Adrenal gland (tissue), 12 donors: ENCODE data around the gene HRH2. TPM values are rescaled to one million over a fixed set of nuclear protein-coding genes. Genes with fewer than 3 reads are reported as not detected.

Experiments used
- DNase-seq, 7 donors: peaks; one replicate each; pipeline ENCODE4 v3.0.0-alpha.2; 2019 to 2020
- H3K27ac ChIP-seq, 5 donors: fragments of 200-600 bp; sonication (generic) in 4 of 5; 1 replicate in 3 of 5; 2 replicates in 2 of 5; pipeline versions ENCODE4 v1.5.1 to v1.8.0; 2016 to 2020; ENCODE audit warnings: mild to moderate bottlenecking in 1 of 5
- H3K27me3 ChIP-seq: fragments of 200-600 bp; 2 replicates; pipeline ENCODE4 v1.8.0; 2021
- H3K36me3 ChIP-seq, 2 donors: fragments of 200-600 bp; replicated peaks in 1 of 2; 1 replicate in 1 of 2; 2 replicates in 1 of 2; pipeline versions ENCODE4 v1.5.1 to v1.8.0; 2018 to 2022
- H3K4me1 ChIP-seq, 2 donors: fragments of 200-600 bp; replicated peaks in 1 of 2; 1 replicate in 1 of 2; 2 replicates in 1 of 2; pipeline versions ENCODE4 v1.5.1 to v1.8.0; 2018 to 2021
- H3K4me3 ChIP-seq, 4 donors: fragments of 200-600 bp; sonication (generic) in 3 of 4; one replicate each; pipeline ENCODE4 v1.5.1; 2016 to 2018
- H3K9me3 ChIP-seq, 3 donors: fragments of 200-600 bp; sonication (generic) in 1 of 3; replicated peaks in 1 of 3; 1 replicate in 2 of 3; 2 replicates in 1 of 3; pipeline versions ENCODE4 v1.5.1 to v1.8.0; 2016 to 2021
- POLR2A ChIP-seq, 2 donors: fragments of 450-650 bp; IDR thresholded peaks; one replicate each; pipeline ENCODE4 v1.6.1; 2017; ENCODE audit warnings: antibody characterized with exemption in 2 of 2, mild to moderate bottlenecking in 2 of 2, moderate library complexity in 1 of 2
- WGBS, 4 donors: extraction: QIAGEN DNeasy Blood & Tissue Kit in 2 of 4; methylation state at CpG; one replicate each; pipeline versions ENCODE4 v1.1.5 to v1.1.7; 2013 to 2017; 5-methylcytosine and 5-hydroxymethylcytosine counted together
- intact Hi-C, 2 donors: fragments of 100-400 bp; cut with DNase I; formaldehyde crosslinking; loops; one replicate each; pipeline versions ENCODE4 v1.14.1 to v1.15.0; 2022 to 2023
- polyA plus RNA-seq, 3 donors: library from polyadenylated mRNA; stranded (reverse); fragments of 200-250 nt in 2 of 3; fragments of 350-450 nt in 1 of 3; fragmentation: Illumina TruSeq in 1 of 3; extraction: RNeasy Lipid Tissue Mini Kit (QIAGEN cat#74804) in 1 of 3; gene quantifications; one replicate each; pipeline ENCODE4 v1.2.3, GENCODE V29; 2013 to 2014
- total RNA-seq, 9 donors: library from RNA; depleted of rRNA in 4 of 9; stranded (reverse); fragments of >200 nt in 4 of 9; fragments of 120-200 nt in 1 of 9; fragmentation: NEBNext Ultra II Directional in 1 of 9; extraction: Animal tissue kit (Norgen Biotek cat#: 25700) in 1 of 9; gene quantifications; one replicate each; pipeline versions ENCODE4 v1.1.0 to v1.2.4, GENCODE V29; 2013 to 2023
- TF ChIP-seq, protein P1 (sequence below), 6 experiments: fragments of 450-650 bp in 4 of 6; fragments of 200-600 bp in 2 of 6; sonication (generic) in 1 of 6; IDR thresholded peaks; 1 replicate in 5 of 6; 2 replicates in 1 of 6; pipeline versions ENCODE4 v1.5.1 to v1.8.0; 2016 to 2021; ENCODE audit warnings: antibody characterized with exemption in 6 of 6, mild to moderate bottlenecking in 2 of 6, moderate library complexity in 1 of 6
- donor health status: healthy with polysubstance abuse.
- donor health status: Bipolar disorder and iron deficiency.
- donor health status: DM: yes; HTN: yes; CAD: no.
- donor health status: DM: no; HTN: no; CAD: no.
- donor health status: DM: no; HTN: no; CAD: no.
- donor health status: DM: yes; HTN: yes; CAD: no.

HRH2 gene
- total and polyA plus RNA-seq, 12 donors, result 0.22 to 7.3 (median 3.1) TPM

- Histone ChIP-seq H3K27me3 (no peaks in the 10 kb centered on the region), H3K36me3 (no peaks in the 10 kb centered on the region), H3K9me3 (no peaks in the 10 kb centered on the region), H3K4me3 (no peak overlapping the region), H3K27ac (peak overlapping the region in 1 of 5 donors; percentile 75), H3K4me1 (peaks cover 0 to 8% of the 10 kb centered on the region in 2 donors)
- 57 to 76% (median 65%) methylated on average over 5 of the region's 5 CpGs for WGBS, 4 donors
- TF ChIP-seq, protein P1, sequence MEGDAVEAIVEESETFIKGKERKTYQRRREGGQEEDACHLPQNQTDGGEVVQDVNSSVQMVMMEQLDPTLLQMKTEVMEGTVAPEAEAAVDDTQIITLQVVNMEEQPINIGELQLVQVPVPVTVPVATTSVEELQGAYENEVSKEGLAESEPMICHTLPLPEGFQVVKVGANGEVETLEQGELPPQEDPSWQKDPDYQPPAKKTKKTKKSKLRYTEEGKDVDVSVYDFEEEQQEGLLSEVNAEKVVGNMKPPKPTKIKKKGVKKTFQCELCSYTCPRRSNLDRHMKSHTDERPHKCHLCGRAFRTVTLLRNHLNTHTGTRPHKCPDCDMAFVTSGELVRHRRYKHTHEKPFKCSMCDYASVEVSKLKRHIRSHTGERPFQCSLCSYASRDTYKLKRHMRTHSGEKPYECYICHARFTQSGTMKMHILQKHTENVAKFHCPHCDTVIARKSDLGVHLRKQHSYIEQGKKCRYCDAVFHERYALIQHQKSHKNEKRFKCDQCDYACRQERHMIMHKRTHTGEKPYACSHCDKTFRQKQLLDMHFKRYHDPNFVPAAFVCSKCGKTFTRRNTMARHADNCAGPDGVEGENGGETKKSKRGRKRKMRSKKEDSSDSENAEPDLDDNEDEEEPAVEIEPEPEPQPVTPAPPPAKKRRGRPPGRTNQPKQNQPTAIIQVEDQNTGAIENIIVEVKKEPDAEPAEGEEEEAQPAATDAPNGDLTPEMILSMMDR (IDR thresholded peaks at IDR 0.05), result no peak
- TF ChIP-seq POLR2A (IDR thresholded peaks at IDR 0.05), result no peak
- intact Hi-C loops, result no loop called here
- no peak for DNase-seq
Observed at GRCh38 chr5:175693741-175694140, 35.9 kb downstream of the HRH2 start.

GRCh38 chr5:175694371-175695160 is 36.7 kb downstream of the HRH2 start:
- intact Hi-C loops, result no loop called here
- DNase-seq, result no peak
- 70 to 75% (median 74%) methylated on average over 13 of the region's 13 CpGs for WGBS, 4 donors
- TF ChIP-seq POLR2A (IDR thresholded peaks at IDR 0.05), result no peak
- TF ChIP-seq, protein P1 (IDR thresholded peaks at IDR 0.05), result no peak
- Histone ChIP-seq H3K27me3 (no peaks in the 10 kb centered on the region), H3K4me3 (no peak overlapping the region), H3K27ac (peak overlapping the region in 2 of 5 donors; percentile 57 to 75), H3K9me3 (no peaks in the 10 kb centered on the region), H3K4me1 (peaks cover 0 to 8% of the 10 kb centered on the region in 2 donors), H3K36me3 (no peaks in the 10 kb centered on the region)

GRCh38 chr5:175695161-175696126 is 37.6 kb downstream of the HRH2 start:
- intact Hi-C loops, result no loop called here
- no peak for DNase-seq
- peak overlapping the region in 2 of 5 donors; percentile 57 to 75 for H3K27ac ChIP-seq

More at GRCh38 chr5:175695161-175696126, 37.6 kb downstream of the HRH2 start:
- H3K4me1 ChIP-seq, result peaks cover 0 to 8% of the 10 kb centered on the region in 2 donors
- no peak overlapping the region for H3K4me3 ChIP-seq
- H3K9me3 ChIP-seq, result no peaks in the 10 kb centered on the region
- 66 to 81% (median 74%) methylated on average over 13 to 19 of the region's 19 CpGs for WGBS, 4 donors
- TF ChIP-seq, protein P1 (IDR thresholded peaks at IDR 0.05), result no peak
- TF ChIP-seq POLR2A (IDR thresholded peaks at IDR 0.05), result no peak
- H3K36me3 ChIP-seq, result no peaks in the 10 kb centered on the region
- no peaks in the 10 kb centered on the region for H3K27me3 ChIP-seq
